ENCODE measurements around the gene RAB24.
"Not testable (repeated sequence)": the region's sequence is repeated elsewhere in the genome, so short reads cannot be mapped to it uniquely, and the experiment has no call there.

Gene RAB24

DNA sequence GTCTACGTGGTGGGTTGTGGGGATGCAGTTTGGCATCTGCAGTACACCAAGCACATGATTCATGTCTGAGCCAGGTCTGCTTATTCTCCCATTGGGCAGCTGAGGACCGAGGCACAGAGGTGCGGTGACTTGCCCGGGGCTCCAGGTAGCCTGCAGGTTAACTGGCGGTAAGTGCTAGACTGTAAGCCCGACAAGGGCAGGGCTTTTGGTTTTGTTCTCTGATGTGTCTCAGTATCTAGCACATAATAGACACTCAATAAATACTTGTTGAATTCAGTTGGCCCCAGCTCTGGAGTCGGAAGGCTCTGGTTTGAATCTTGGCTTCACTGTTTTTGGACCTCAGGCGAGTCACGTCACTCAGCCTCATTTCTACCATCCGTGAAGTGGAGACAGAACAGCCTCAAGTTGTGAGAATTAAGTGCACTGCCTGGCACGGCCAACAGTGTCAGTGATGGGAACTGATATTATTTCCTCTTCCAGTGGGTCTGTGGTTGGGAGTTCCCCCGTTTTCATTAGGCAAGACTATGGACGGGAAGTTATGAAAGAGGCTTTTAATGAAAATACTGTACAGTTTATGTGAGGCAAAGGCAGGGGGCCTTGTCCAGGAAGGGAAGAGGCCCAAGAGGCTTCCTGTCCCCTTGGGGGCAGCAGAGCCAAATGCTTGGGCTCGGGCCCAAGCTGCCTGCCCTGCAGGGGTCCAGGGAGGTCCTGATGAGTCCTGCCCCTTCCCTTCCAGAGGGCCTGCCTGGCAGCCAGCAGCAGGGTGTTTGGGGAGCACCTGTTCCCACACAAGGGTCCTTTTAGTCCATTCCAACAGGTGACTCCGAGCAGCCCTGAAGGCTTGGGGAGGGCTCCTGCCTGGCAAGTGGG is 3.4 kb upstream of the RAB24 start:
- Histone ChIP-seq H3K4me1 (ENCODE audit: insufficient read depth, low read length) (peaks cover 68% of the 10 kb centered on the region), H3K4me2 (ENCODE audit: insufficient read depth, low read length) (peak overlapping the region; percentile 7), H2AFZ (ENCODE audit: low read depth, low read length) (no peak overlapping the region), H3K9me3 (ENCODE audit: insufficient read depth, low read length, severe bottlenecking) (no peaks in the 10 kb centered on the region), H3K9ac (ENCODE audit: low read depth, low read length) (no peak overlapping the region), H3K4me3 (ENCODE audit: low read depth in 1 of 2, low read length in 2 of 2) (no peak overlapping the region), H4K20me1 (ENCODE audit: insufficient read depth, low read length) (peaks cover 61% of the 10 kb centered on the region), H3K36me3 (ENCODE audit: insufficient read depth, low read length) (peaks cover 69% of the 10 kb centered on the region), H3K79me2 (ENCODE audit: insufficient read depth, low read length) (peaks cover 89% of the 10 kb centered on the region), H3K27ac (ENCODE audit: low read length) (no peak overlapping the region), H3K27me3 (ENCODE audit: insufficient read depth, low read length, poor library complexity) (no peaks in the 10 kb centered on the region)
- no peak for TF ChIP-seq EZH2 (IDR thresholded peaks at IDR 0.05; ENCODE audit: borderline replicate concordance, low read depth, low read length, severe bottlenecking)
- TF ChIP-seq, protein P1, sequence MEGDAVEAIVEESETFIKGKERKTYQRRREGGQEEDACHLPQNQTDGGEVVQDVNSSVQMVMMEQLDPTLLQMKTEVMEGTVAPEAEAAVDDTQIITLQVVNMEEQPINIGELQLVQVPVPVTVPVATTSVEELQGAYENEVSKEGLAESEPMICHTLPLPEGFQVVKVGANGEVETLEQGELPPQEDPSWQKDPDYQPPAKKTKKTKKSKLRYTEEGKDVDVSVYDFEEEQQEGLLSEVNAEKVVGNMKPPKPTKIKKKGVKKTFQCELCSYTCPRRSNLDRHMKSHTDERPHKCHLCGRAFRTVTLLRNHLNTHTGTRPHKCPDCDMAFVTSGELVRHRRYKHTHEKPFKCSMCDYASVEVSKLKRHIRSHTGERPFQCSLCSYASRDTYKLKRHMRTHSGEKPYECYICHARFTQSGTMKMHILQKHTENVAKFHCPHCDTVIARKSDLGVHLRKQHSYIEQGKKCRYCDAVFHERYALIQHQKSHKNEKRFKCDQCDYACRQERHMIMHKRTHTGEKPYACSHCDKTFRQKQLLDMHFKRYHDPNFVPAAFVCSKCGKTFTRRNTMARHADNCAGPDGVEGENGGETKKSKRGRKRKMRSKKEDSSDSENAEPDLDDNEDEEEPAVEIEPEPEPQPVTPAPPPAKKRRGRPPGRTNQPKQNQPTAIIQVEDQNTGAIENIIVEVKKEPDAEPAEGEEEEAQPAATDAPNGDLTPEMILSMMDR (IDR thresholded peaks at IDR 0.05; ENCODE audit: borderline replicate concordance, extremely low read depth, low read length, poor library complexity, severe bottlenecking): no peak
- no peak for ATAC-seq (ENCODE audit: insufficient read depth, low read depth)
- no peak for DNase-seq

DNA sequence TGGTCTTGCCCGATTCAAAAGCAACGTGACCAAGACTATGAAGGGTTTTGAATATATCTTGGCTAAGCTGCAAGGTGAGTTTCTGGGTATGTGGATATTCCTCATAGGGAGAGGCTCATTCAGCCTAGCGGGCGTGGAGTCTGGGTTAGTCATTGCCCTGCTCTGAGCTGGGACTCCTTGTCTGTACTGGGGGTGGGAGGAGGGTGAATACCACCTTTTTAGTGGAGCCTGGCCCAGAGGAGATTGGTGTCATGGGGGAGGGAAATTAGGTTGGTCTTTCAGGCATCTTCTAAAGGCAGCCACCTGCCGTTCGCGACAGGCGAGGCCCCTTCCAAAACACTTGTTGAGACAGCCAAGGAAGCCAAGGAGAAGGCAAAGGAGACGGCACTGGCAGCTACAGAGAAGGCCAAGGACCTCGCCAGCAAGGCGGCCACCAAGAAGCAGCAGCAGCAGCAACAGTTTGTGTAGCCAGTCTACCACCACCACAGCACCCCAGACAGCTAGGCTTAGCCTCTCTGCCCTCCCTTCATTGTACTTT is 2.7 kb upstream of the RAB24 start:
- not testable (repeated sequence) for H2AFZ ChIP-seq (ENCODE audit: low read depth, low read length); H3K27ac ChIP-seq (ENCODE audit: low read length); H3K9ac ChIP-seq (ENCODE audit: low read depth, low read length); DNase-seq; ATAC-seq (ENCODE audit: insufficient read depth, low read depth); H3K27me3 ChIP-seq (ENCODE audit: insufficient read depth, low read length, poor library complexity); H3K9me3 ChIP-seq (ENCODE audit: insufficient read depth, low read length, severe bottlenecking)
- Histone ChIP-seq H4K20me1 (ENCODE audit: insufficient read depth, low read length) (peaks cover 64% of the 10 kb centered on the region), H3K79me2 (ENCODE audit: insufficient read depth, low read length) (peaks cover 88% of the 10 kb centered on the region), H3K4me1 (ENCODE audit: insufficient read depth, low read length) (peaks cover 75% of the 10 kb centered on the region), H3K4me3 (ENCODE audit: low read depth in 1 of 2, low read length in 2 of 2) (peak overlapping the region in 1 of 2 experiments; percentile 7; a peak in 1 of 4 replicates), H3K4me2 (ENCODE audit: insufficient read depth, low read length) (peak overlapping the region; percentile 99; the same call in 1 of the 2 replicates), H3K36me3 (ENCODE audit: insufficient read depth, low read length) (peaks cover 73% of the 10 kb centered on the region)

DNA sequence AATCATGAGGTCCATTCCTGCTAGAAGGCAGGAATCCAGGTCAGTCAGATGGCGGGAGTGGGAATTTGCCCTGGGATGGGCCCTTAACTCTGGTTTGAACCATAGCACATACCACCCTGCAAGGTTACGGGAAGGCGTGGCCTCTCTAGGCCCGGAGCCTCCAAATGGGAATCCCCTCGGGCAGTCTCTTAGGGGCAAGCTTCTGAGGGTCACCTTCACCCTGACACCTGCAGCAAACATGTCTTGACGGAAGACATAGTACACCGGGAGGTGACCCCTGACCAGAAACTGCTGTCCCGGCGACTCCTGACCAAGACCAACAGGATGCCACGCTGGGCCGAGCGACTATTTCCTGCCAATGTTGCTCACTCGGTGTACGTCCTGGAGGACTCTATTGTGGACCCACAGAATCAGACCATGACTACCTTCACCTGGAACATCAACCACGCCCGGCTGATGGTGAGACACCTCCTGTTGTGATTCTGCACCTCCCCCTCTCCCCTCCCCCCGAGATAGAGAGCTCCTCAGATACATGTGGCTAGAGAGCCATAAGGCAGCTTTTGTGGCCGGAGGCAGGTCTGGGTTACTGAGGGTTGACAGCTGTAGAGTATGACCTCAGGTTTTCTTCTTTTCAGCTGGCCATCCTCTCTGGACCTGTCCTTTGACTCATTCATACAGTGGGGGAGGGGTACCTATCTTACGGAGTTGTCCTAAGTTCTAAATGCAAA is 1.0 kb upstream of the RAB24 start:
- Histone ChIP-seq H4K20me1 (ENCODE audit: insufficient read depth, low read length) (peaks cover 49% of the 10 kb centered on the region), H3K36me3 (ENCODE audit: insufficient read depth, low read length) (peaks cover 63% of the 10 kb centered on the region), H3K27ac (ENCODE audit: low read length) (peak overlapping the region; percentile 70), H3K27me3 (ENCODE audit: insufficient read depth, low read length, poor library complexity) (no peaks in the 10 kb centered on the region), H3K4me2 (ENCODE audit: insufficient read depth, low read length) (peak overlapping the region; percentile 99), H3K9ac (ENCODE audit: low read depth, low read length) (peak overlapping the region; percentile 96), H3K79me2 (ENCODE audit: insufficient read depth, low read length) (peaks cover 72% of the 10 kb centered on the region), H3K9me3 (ENCODE audit: insufficient read depth, low read length, severe bottlenecking) (no peaks in the 10 kb centered on the region), H3K4me1 (ENCODE audit: insufficient read depth, low read length) (peaks cover 76% of the 10 kb centered on the region), H3K4me3 (ENCODE audit: low read depth in 1 of 2, low read length in 2 of 2) (peak overlapping the region; percentile 53 to 69), H2AFZ (ENCODE audit: low read depth, low read length) (peak overlapping the region; percentile 86)
- DNase-seq: no peak
- no peak for TF ChIP-seq EZH2 (IDR thresholded peaks at IDR 0.05; ENCODE audit: borderline replicate concordance, low read depth, low read length, severe bottlenecking)
- TF ChIP-seq, protein P1 (IDR thresholded peaks at IDR 0.05; ENCODE audit: borderline replicate concordance, extremely low read depth, low read length, poor library complexity, severe bottlenecking): no peak
- no peak for ATAC-seq (ENCODE audit: insufficient read depth, low read depth)

Data from DND-41 (cell line).